Peyer's patch (tissue), 4 donors: ENCODE measurements around the gene GNG7.

ENCODE experiments used
- POLR2A ChIP-seq, 2 donors: fragments of 450-650 bp; IDR thresholded peaks; one replicate each; pipeline ENCODE4 v1.5.1; 2017; ENCODE audit warnings: antibody characterized with exemption in 2 of 2, mild to moderate bottlenecking in 2 of 2, moderate library complexity in 2 of 2
- TF ChIP-seq, protein P1 (sequence below), 6 experiments: fragments of 450-650 bp in 4 of 6; fragments of 200-600 bp in 2 of 6; sonication (generic) in 1 of 6; IDR thresholded peaks; one replicate each; pipeline ENCODE4 v1.5.1; 2017 to 2019; ENCODE audit warnings: antibody characterized with exemption in 6 of 6, mild to moderate bottlenecking in 3 of 6, moderate library complexity in 1 of 6

DNA sequence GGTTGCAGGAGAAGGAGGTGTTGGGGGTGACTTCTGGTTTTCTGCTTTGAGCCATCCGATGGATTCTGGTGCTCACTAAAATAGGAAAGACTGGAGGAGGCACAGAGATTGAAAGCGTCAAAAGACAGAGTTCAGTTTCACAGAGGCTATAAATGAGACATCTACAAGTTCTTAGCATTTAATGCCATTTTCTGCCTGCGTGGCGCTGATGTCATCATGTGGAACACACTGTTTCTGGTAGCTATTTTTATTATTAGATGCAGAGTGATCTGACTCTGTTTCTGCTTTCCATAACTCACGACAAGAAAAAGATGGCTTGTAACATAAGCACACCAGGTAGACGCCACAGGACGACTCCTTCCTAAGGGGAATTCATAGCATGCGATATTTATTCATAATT, 40.6 kb upstream of the GNG7 start:
- TF ChIP-seq POLR2A (IDR thresholded peaks at IDR 0.05), result no peak
- TF ChIP-seq, protein P1, sequence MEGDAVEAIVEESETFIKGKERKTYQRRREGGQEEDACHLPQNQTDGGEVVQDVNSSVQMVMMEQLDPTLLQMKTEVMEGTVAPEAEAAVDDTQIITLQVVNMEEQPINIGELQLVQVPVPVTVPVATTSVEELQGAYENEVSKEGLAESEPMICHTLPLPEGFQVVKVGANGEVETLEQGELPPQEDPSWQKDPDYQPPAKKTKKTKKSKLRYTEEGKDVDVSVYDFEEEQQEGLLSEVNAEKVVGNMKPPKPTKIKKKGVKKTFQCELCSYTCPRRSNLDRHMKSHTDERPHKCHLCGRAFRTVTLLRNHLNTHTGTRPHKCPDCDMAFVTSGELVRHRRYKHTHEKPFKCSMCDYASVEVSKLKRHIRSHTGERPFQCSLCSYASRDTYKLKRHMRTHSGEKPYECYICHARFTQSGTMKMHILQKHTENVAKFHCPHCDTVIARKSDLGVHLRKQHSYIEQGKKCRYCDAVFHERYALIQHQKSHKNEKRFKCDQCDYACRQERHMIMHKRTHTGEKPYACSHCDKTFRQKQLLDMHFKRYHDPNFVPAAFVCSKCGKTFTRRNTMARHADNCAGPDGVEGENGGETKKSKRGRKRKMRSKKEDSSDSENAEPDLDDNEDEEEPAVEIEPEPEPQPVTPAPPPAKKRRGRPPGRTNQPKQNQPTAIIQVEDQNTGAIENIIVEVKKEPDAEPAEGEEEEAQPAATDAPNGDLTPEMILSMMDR (IDR thresholded peaks at IDR 0.05), result no peak
